ENCODE measurements around the gene C1QTNF5.

C1QTNF5 gene

GRCh38 chr11:119377961-119378667, 37.4 kb upstream of the C1QTNF5 start:
- Histone ChIP-seq H3K36me3 (ENCODE audit: control insufficient read depth in 1 of 2, insufficient read depth in 2 of 2, low read length in 2 of 2) (no peaks in the 10 kb centered on the region), H3K27ac (ENCODE audit: low read length) (no peak overlapping the region), H3K4me1 (ENCODE audit: control insufficient read depth in 1 of 2, insufficient read depth in 2 of 2, low read length in 2 of 2) (peaks cover 7 to 42% of the 10 kb centered on the region in 2 donors), H3K9me3 (ENCODE audit: control insufficient read depth in 1 of 2, low read length in 2 of 2) (no peaks in the 10 kb centered on the region), H3K27me3 (ENCODE audit: low read depth, low read length) (no peaks in the 10 kb centered on the region), H3K4me3 (ENCODE audit: low read depth in 1 of 2, low read length in 2 of 2) (no peak overlapping the region)

- peaks cover 7 to 42% of the 10 kb centered on the region in 2 donors for H3K4me1 ChIP-seq (ENCODE audit: control insufficient read depth in 1 of 2, insufficient read depth in 2 of 2, low read length in 2 of 2)
- no peak overlapping the region for H3K4me3 ChIP-seq (ENCODE audit: low read depth in 1 of 2, low read length in 2 of 2)
- H3K9me3 ChIP-seq (ENCODE audit: control insufficient read depth in 1 of 2, low read length in 2 of 2): no peaks in the 10 kb centered on the region
- H3K27ac ChIP-seq (ENCODE audit: low read length): no peak overlapping the region
- H3K27me3 ChIP-seq (ENCODE audit: low read depth, low read length): no peaks in the 10 kb centered on the region
- H3K36me3 ChIP-seq (ENCODE audit: control insufficient read depth in 1 of 2, insufficient read depth in 2 of 2, low read length in 2 of 2): no peaks in the 10 kb centered on the region
Observed at GRCh38 chr11:119377112-119377901, 36.6 kb upstream of the C1QTNF5 start.

- Histone ChIP-seq H3K9me3 (ENCODE audit: control insufficient read depth in 1 of 2, low read length in 2 of 2) (no peaks in the 10 kb centered on the region), H3K36me3 (ENCODE audit: control insufficient read depth in 1 of 2, insufficient read depth in 2 of 2, low read length in 2 of 2) (no peaks in the 10 kb centered on the region), H3K4me1 (ENCODE audit: control insufficient read depth in 1 of 2, insufficient read depth in 2 of 2, low read length in 2 of 2) (peaks cover 7 to 37% of the 10 kb centered on the region in 2 donors), H3K27ac (ENCODE audit: low read length) (peak overlapping the region; percentile 19), H3K27me3 (ENCODE audit: low read depth, low read length) (no peaks in the 10 kb centered on the region), H3K4me3 (ENCODE audit: low read depth in 1 of 2, low read length in 2 of 2) (peak overlapping the region in 1 of 2 donors; percentile 6)
Observed at GRCh38 chr11:119376197-119376847, 35.6 kb upstream of the C1QTNF5 start.

- H3K27ac ChIP-seq (ENCODE audit: low read length): peak overlapping the region; percentile 71
- H3K4me1 ChIP-seq (ENCODE audit: control insufficient read depth in 1 of 2, insufficient read depth in 2 of 2, low read length in 2 of 2): peaks cover 4 to 36% of the 10 kb centered on the region in 2 donors
- H3K27me3 ChIP-seq (ENCODE audit: low read depth, low read length): no peaks in the 10 kb centered on the region
- H3K9me3 ChIP-seq (ENCODE audit: control insufficient read depth in 1 of 2, low read length in 2 of 2): no peaks in the 10 kb centered on the region
- H3K4me3 ChIP-seq (ENCODE audit: low read depth in 1 of 2, low read length in 2 of 2): peak overlapping the region in 1 of 2 donors; percentile 6
- no peaks in the 10 kb centered on the region for H3K36me3 ChIP-seq (ENCODE audit: control insufficient read depth in 1 of 2, insufficient read depth in 2 of 2, low read length in 2 of 2)
Observed at GRCh38 chr11:119375337-119376196, 34.9 kb upstream of the C1QTNF5 start.

- Histone ChIP-seq H3K9me3 (ENCODE audit: control insufficient read depth in 1 of 2, low read length in 2 of 2) (no peaks in the 10 kb centered on the region), H3K27ac (ENCODE audit: low read length) (peak overlapping the region; percentile 71), H3K27me3 (ENCODE audit: low read depth, low read length) (no peaks in the 10 kb centered on the region), H3K4me3 (ENCODE audit: low read depth in 1 of 2, low read length in 2 of 2) (no peak overlapping the region), H3K4me1 (ENCODE audit: control insufficient read depth in 1 of 2, insufficient read depth in 2 of 2, low read length in 2 of 2) (peaks cover 9 to 41% of the 10 kb centered on the region in 2 donors), H3K36me3 (ENCODE audit: control insufficient read depth in 1 of 2, insufficient read depth in 2 of 2, low read length in 2 of 2) (no peaks in the 10 kb centered on the region)
Observed at GRCh38 chr11:119374632-119375336, 34.1 kb upstream of the C1QTNF5 start.

- Histone ChIP-seq H3K4me3 (ENCODE audit: low read depth in 1 of 2, low read length in 2 of 2) (no peak overlapping the region), H3K27me3 (ENCODE audit: low read depth, low read length) (no peaks in the 10 kb centered on the region), H3K9me3 (ENCODE audit: control insufficient read depth in 1 of 2, low read length in 2 of 2) (no peaks in the 10 kb centered on the region), H3K36me3 (ENCODE audit: control insufficient read depth in 1 of 2, insufficient read depth in 2 of 2, low read length in 2 of 2) (no peaks in the 10 kb centered on the region), H3K27ac (ENCODE audit: low read length) (no peak overlapping the region), H3K4me1 (ENCODE audit: control insufficient read depth in 1 of 2, insufficient read depth in 2 of 2, low read length in 2 of 2) (peaks cover 9 to 48% of the 10 kb centered on the region in 2 donors)
Observed at GRCh38 chr11:119373921-119374631, 33.4 kb upstream of the C1QTNF5 start.

- Histone ChIP-seq H3K27ac (ENCODE audit: low read length) (no peak overlapping the region), H3K4me3 (ENCODE audit: low read depth in 1 of 2, low read length in 2 of 2) (no peak overlapping the region), H3K27me3 (ENCODE audit: low read depth, low read length) (no peaks in the 10 kb centered on the region), H3K4me1 (ENCODE audit: control insufficient read depth in 1 of 2, insufficient read depth in 2 of 2, low read length in 2 of 2) (peaks cover 15 to 56% of the 10 kb centered on the region in 2 donors), H3K36me3 (ENCODE audit: control insufficient read depth in 1 of 2, insufficient read depth in 2 of 2, low read length in 2 of 2) (no peaks in the 10 kb centered on the region), H3K9me3 (ENCODE audit: control insufficient read depth in 1 of 2, low read length in 2 of 2) (no peaks in the 10 kb centered on the region)
Observed at GRCh38 chr11:119373059-119373920, 32.6 kb upstream of the C1QTNF5 start.

GRCh38 chr11:119372260-119373058, 31.8 kb upstream of the C1QTNF5 start:
- no peaks in the 10 kb centered on the region for H3K9me3 ChIP-seq (ENCODE audit: control insufficient read depth in 1 of 2, low read length in 2 of 2)
- no peaks in the 10 kb centered on the region for H3K36me3 ChIP-seq (ENCODE audit: control insufficient read depth in 1 of 2, insufficient read depth in 2 of 2, low read length in 2 of 2)
- H3K4me3 ChIP-seq (ENCODE audit: low read depth in 1 of 2, low read length in 2 of 2): no peak overlapping the region
- H3K4me1 ChIP-seq (ENCODE audit: control insufficient read depth in 1 of 2, insufficient read depth in 2 of 2, low read length in 2 of 2): peaks cover 21 to 64% of the 10 kb centered on the region in 2 donors
- no peak overlapping the region for H3K27ac ChIP-seq (ENCODE audit: low read length)
- H3K27me3 ChIP-seq (ENCODE audit: low read depth, low read length): no peaks in the 10 kb centered on the region

GRCh38 chr11:119371778-119372182, 31.1 kb upstream of the C1QTNF5 start:
- Histone ChIP-seq H3K36me3 (ENCODE audit: control insufficient read depth in 1 of 2, insufficient read depth in 2 of 2, low read length in 2 of 2) (no peaks in the 10 kb centered on the region), H3K27me3 (ENCODE audit: low read depth, low read length) (no peaks in the 10 kb centered on the region), H3K4me3 (ENCODE audit: low read depth in 1 of 2, low read length in 2 of 2) (no peak overlapping the region), H3K27ac (ENCODE audit: low read length) (no peak overlapping the region), H3K4me1 (ENCODE audit: control insufficient read depth in 1 of 2, insufficient read depth in 2 of 2, low read length in 2 of 2) (peaks cover 26 to 66% of the 10 kb centered on the region in 2 donors), H3K9me3 (ENCODE audit: control insufficient read depth in 1 of 2, low read length in 2 of 2) (no peaks in the 10 kb centered on the region)
